NK-92 (cell line): ENCODE results near the gene SREBF1.
"Not testable (repeated sequence)": the region's sequence is repeated elsewhere in the genome, so short reads cannot be mapped to it uniquely, and the experiment has no call there.

ENCODE experiments used
- DNase-seq: peaks from one replicate; lab custom pipeline; 2025; ENCODE audit not compliant: unreplicated experiment; lab: John Stamatoyannopoulos, UW

The SREBF1 gene

DNA sequence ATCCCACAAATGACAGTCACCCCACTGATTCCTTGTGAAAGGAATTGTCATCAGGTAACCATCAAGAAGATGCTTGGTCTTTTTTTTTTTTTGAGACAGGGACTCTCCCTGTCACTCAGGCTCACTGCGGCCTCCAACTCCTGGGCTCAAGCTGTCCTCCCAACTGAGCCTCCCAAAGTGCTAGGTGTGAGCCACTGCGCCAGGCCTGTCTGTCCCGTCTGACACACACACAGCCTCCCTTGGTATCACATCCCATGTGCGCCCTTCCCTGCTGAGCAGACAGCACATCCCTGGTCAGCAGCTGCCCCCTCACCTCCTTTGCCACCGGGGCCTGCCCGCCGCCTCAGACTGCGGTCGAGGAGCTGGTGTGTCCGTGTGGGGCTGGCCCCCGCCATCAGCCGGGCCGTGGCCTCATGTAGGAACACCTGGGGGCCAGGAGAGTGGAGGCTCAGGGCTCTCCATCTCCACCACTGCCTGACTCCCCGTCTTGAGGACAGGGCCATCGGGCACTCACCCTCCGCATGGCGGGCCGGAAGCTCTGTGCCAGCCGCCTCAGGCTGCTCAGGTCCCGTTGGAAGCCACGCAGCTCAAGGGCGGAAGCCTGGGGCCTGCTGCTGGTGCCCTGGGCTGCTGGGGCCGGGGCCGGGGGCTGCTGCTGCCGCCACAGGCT, 23.6 kb downstream of the SREBF1 start:
- DNase-seq = no peak

DNA sequence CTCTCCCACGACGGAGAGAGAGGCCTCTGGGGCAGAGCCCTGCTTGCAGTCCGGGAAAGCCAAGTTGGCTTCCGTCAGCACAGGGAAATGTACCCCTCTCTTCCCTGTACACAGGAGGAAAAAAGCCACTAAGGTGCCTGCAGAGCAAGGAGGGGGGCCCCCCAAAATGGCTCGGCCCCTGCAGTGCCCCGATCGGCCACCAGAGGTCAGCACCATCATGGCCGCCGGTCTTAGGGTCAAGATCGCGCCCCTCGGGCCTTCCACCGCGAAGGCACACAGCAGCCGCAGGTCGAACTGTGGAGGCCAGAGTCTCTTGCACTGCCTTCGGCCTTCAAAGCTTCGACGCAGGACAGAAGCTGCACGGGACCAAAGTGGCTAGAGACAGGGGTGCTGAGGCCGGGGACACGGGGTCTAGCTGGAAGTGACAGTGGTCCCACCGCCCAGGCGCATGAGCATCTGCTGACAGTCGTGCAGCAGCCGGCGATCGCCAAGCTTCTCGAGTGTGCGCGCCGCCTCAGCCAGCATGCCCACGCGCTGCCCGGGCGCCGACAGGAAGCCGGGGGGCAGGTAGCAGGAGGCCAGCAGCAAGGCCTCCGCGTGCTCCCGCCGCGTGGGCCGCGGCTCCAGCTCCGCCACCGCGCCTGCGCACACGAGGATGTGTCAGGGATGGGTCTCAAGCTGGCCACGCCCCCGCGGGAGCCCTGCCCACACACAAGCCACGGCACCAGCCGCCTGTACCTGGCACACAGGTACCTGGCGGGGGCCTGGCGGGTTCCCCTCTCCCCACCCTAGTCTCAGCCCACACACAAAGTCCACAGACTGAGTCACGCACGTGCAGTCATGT, 24.4 kb downstream of the SREBF1 start:
- no peak for DNase-seq

DNA sequence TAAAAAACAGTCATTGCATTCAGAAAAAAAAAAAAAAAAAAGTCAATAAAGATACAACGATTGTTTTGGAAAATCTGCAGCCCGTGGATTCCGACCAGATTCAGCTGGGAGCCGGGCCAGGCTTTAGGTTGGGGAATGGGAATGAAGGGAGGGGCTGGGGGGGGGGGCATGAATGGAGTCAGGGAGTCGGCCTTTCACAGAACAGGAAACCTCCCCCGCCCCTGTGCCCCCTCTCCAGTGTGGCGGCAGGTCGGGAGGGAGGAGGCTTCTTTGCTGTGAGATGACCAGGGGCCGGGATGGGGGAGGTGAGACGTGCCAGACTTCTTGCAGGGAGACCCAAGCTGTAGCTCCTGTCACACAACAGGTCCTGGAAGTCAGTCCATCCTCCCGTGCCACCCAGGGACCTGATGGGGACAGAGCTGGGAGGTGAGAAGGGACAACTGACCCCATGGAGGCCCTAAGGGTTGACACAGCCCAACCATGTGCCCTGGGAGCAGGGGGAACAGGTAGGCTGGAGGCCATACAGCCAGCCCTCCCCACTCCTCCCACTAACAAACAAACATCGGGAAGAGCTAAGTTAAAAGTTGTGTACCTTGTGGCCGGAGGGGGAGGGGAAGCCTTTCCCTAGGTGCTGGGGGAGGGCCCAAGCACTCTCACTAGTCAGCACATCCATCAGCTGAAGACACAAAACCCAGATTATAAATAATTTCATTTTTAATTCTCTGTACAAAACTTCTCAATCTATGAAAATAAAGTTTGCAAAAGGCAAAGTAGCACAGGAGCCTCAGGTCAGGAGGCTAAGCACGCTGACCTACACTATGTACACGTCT, 25.2 kb downstream of the SREBF1 start:
- no peak for DNase-seq

GRCh38 chr17:17810895-17811248, 25.9 kb downstream of the SREBF1 start:
- DNase-seq = no peak

DNA sequence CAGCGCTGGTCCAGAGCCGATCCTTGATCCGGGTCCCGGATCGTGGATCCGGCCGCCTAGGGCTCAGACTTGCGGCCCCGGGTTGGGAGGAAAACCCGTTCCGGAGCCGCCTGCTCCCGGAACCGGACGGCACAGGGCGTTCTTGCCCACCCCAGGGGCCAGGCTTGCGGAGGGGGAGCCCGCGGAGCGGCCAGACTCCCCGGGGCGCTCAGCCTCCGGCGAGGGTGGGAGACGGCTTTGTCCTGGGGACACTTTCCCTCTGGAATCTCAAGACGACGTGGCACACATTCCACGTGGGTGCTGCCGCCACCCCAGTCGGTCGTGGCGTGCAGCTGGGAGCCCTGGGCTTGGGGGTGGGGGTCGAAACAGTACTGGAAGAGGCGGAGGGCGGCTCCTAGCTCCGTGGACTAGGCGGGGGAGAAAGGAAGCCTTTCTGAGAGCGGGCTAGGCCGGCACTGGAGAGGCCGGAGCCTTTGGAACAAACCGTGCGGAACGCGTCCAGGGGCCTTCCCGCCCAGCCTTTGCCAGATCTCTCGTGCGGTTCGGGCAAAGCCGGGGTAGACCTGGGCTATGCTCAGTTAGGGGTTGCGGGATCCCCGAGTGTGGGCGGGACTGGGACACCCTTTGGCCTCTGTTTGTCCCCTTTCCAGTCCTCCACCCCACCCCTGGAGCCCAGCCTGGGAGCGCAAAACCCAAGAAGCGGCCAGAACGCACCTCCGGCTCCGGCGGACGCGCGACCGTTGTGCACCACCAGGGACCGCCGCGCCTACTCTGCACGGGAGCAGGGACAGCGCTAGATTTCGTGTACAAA, 26.5 kb downstream of the SREBF1 start:
- DNase-seq = no peak

GRCh38 chr17:17809531-17810083, 27.2 kb downstream of the SREBF1 start:
- no peak for DNase-seq

- DNase-seq = no peak
These were observed 27.9 kb downstream of the SREBF1 start for GRCh38 chr17:17808706-17809432.

DNA sequence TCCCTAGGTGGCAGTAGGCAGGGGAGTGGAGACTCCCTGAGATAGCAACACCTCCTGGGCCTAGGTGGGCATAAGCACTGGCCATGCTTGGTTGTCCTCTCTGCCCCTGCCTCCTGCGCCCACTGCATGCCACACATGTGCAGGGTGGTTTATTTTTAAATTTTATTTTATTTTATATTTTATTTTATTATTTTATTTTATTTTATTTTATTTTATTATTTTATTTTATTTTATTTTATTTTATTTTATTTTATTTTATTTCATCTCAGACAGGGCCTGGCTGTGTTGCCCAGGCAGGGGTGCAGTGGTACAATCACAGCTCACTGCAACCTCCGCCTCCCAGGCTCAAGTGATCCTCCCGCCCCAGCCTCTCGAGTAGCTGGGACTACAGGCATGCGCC, 28.6 kb downstream of the SREBF1 start:
- not testable (repeated sequence) for DNase-seq

DNA sequence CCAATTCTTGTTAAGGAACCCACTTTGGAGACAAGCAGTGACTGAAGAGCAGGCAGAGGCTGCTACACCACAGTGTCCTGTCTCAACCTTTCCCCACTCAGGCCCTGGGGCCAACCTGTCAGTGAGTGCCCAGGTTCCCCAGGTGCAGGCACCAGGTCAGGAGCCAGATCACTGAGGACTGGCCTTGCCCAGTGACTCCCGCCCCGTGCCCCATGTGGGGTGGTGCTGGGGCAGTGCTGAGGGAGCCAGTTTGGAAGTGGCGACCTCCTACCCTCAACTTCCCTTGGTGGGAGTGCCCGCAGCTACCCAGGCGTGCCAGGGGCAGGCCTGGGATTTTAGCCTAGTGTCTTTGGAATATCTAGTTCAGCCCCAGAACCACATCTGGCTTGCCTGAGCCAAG, 29.3 kb downstream of the SREBF1 start:
- DNase-seq = no peak

- DNase-seq = no peak
These were observed 30.0 kb downstream of the SREBF1 start for GRCh38 chr17:17806611-17807274.

DNA sequence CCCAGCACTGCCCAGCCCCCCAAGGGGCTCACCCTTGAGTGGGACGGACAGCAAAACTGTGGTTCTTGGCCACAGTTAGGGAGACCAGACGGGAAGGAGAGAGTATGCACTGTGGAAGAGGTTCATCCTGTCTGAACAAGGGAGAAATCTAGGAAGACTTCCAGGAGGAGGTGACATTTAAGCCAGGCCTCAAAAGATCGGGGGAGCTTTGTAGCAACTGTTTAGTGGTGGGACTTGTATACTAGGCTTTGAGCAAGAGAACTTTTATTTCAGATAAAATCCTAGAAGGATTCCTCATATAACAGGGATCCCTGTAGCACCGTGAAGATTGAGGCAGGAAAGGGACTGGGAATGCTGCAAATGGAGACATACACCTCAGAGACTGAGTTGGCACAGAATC, 30.8 kb downstream of the SREBF1 start:
- DNase-seq = no peak

GRCh38 chr17:17805575-17805974, 31.2 kb downstream of the SREBF1 start:
- DNase-seq = no peak

DNA sequence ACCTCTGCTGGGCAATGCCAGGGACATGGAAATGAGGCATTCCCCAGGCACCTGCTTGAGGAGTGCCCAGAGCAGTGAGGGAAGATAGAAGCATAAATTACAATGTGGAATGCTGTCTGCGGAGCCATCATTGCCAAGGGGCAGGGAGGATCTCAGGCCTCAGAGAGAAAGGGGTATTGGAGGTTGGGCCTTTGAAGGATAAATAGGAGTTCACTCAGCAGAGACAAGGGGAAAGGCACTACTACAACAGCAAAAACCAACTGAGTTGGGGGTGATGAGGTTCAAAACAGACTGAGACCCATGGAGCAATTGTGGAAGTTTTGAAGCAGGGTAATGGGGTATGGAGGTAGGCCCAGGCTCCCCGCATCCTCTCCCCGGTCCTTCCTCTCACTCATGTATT, 32.8 kb downstream of the SREBF1 start:
- no peak for DNase-seq

DNA sequence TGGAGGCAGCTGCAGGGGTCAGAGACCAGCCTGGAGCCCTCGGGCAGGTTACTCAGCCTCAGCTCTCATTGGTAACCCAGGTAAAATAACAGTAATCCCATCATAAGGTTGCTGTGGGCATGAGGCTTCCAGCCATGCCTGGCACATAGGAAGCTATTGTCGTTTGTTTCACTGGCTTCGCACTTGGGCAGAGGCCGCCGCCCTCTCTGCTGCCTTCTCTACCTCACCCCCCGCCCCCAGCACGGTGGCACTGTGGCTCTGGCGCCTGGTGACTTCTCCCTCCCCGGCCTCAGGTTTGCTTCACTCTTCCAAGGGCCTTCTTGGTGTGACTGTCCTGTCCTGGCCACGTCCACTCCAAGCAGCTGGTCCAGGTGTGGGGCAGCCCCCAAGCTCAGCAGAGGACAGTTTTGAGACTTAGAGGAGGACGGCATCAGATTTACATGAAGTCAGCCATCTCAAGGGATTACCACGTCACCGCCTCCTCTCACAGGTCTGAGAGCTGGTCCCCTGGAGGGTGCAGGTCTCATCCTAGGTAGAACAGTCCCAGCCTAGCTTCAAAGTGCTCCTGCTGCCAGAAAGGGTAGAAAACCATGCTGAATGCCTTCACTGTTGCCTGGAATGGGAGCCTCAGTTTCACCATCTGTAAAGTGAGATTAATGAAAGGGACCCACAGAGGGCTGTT, 34.8 kb downstream of the SREBF1 start:
- DNase-seq = no peak

GRCh38 chr17:17800504-17801021, 36.2 kb downstream of the SREBF1 start:
- DNase-seq = no peak

- DNase-seq = no peak
These were observed 38.1 kb downstream of the SREBF1 start for GRCh38 chr17:17798573-17799255.

- no peak for DNase-seq
These were observed 38.7 kb downstream of the SREBF1 start for GRCh38 chr17:17798010-17798556.
